DOHH2 (cell line): Measurements from ENCODE around the gene TMEM181.

Experiments
- H3F3A ChIP-seq: fragments of 200-600 bp; sonication (generic), shearing (Covaris generic); 2 replicates; pipeline ENCODE4 v1.6.0; 2016; ENCODE audit warnings: antibody characterized with exemption, mild to moderate bottlenecking; ENCODE audit not compliant: control insufficient read depth, insufficient read depth
- H3K27ac ChIP-seq: fragments of 200-600 bp; sonication (generic); 2 replicates; pipeline ENCODE4 v1.5.1; 2014; ENCODE audit warnings: low read depth, mild to moderate bottlenecking, low read length, moderate library complexity
- H3K27me3 ChIP-seq: fragments of 200-600 bp; sonication (generic); 2 replicates; pipeline ENCODE4 v1.6.1; 2014; ENCODE audit warnings: mild to moderate bottlenecking, low read length, mixed read lengths; ENCODE audit not compliant: control insufficient read depth
- H3K36me3 ChIP-seq: fragments of 200-600 bp; sonication (generic); 2 replicates; pipeline ENCODE4 v1.6.1; 2014; ENCODE audit warnings: mild to moderate bottlenecking, low read length, moderate library complexity, mixed read lengths; ENCODE audit not compliant: control insufficient read depth
- H3K4me1 ChIP-seq: fragments of 200-600 bp; sonication (generic); 2 replicates; pipeline ENCODE4 v1.6.1; 2014; ENCODE audit warnings: mild to moderate bottlenecking, low read length, mixed read lengths; ENCODE audit not compliant: control insufficient read depth
- H3K4me2 ChIP-seq: fragments of 200-600 bp; sonication (generic); 2 replicates; pipeline ENCODE4 v1.6.0; 2014; ENCODE audit warnings: mild to moderate bottlenecking, low read length, moderate library complexity
- H3K4me3 ChIP-seq: fragments of 200-600 bp; sonication (generic); 2 replicates; pipeline ENCODE4 v1.5.1; 2014; ENCODE audit warnings: mild to moderate bottlenecking, low read length, mixed read lengths
- H3K79me2 ChIP-seq: fragments of 200-600 bp; sonication (generic); 2 replicates; pipeline ENCODE4 v1.6.1; 2014; ENCODE audit warnings: mild to moderate bottlenecking, low read length, mixed read lengths; ENCODE audit not compliant: control insufficient read depth
- H3K9me2 ChIP-seq: fragments of 200-600 bp; sonication (generic); replicated peaks from 2 replicates; pipeline ENCODE4 v1.6.1; 2014; ENCODE audit warnings: mild to moderate bottlenecking, low read length, mixed read lengths; ENCODE audit not compliant: control insufficient read depth
- H3K9me3 ChIP-seq: fragments of 200-600 bp; sonication (generic); 2 replicates; pipeline ENCODE4 v1.6.1; 2014; ENCODE audit warnings: antibody characterized with exemption, low read length, mixed read lengths; ENCODE audit not compliant: control insufficient read depth, insufficient read depth
- H4K20me1 ChIP-seq: fragments of 200-600 bp; sonication (generic); 2 replicates; pipeline ENCODE4 v1.6.0; 2014; ENCODE audit warnings: low read depth, mild to moderate bottlenecking, antibody characterized with exemption, low read length, moderate library complexity; ENCODE audit not compliant: control insufficient read depth, insufficient read depth
- CTCF ChIP-seq: fragments of 200-600 bp; sonication (generic); IDR thresholded peaks from one replicate; pipeline ENCODE4 v1.5.1; 2014; ENCODE audit warnings: antibody characterized with exemption, mild to moderate bottlenecking, low read depth, low read length; ENCODE audit not compliant: poor library complexity, severe bottlenecking
- EZH2phosphoT487 ChIP-seq: fragments of 200-600 bp; sonication (generic); IDR thresholded peaks from 2 replicates; pipeline ENCODE4 v1.6.1; 2017; ENCODE audit warnings: borderline replicate concordance, mild to moderate bottlenecking, antibody characterized with exemption, low read length, moderate library complexity, mixed read lengths

The TMEM181 gene

GRCh38 chr6:158627168-158627939 lies 67.5 kb downstream of the TMEM181 start:
- H3K4me1 ChIP-seq, result no peaks in the 10 kb centered on the region
- H3K4me3 ChIP-seq, result no peak overlapping the region
- no peaks in the 10 kb centered on the region for H3K79me2 ChIP-seq
- H3K9me3 ChIP-seq, result no peaks in the 10 kb centered on the region
- no peaks in the 10 kb centered on the region for H4K20me1 ChIP-seq
- peaks cover 20% of the 10 kb centered on the region; the same call in 1 of the 2 replicates for H3K36me3 ChIP-seq
- no peaks in the 10 kb centered on the region for H3F3A ChIP-seq
- no peak overlapping the region for H3K27ac ChIP-seq
- H3K9me2 ChIP-seq, result no peaks in the 10 kb centered on the region
- TF ChIP-seq CTCF (no peak), EZH2phosphoT487 (no peak)
- H3K27me3 ChIP-seq, result no peaks in the 10 kb centered on the region
- H3K4me2 ChIP-seq, result no peak overlapping the region

DNA sequence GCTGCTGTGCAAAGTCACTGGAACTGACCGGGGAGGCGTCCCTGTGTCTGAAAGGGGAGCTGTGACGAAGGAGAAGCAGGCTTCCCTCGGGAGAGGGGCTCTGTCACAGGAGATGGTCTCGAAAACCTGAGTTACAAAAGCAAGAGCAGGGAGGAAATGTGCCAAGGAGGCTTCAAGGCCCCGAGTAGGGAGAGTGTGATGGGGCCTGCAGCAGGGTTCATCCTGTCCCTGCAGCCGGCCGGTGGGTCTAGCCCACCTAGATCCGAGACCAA lies 68.0 kb downstream of the TMEM181 start:
- Histone ChIP-seq H3K4me2 (no peak overlapping the region), H4K20me1 (no peaks in the 10 kb centered on the region), H3K36me3 (peaks cover 21% of the 10 kb centered on the region; the same call in 1 of the 2 replicates)

DNA sequence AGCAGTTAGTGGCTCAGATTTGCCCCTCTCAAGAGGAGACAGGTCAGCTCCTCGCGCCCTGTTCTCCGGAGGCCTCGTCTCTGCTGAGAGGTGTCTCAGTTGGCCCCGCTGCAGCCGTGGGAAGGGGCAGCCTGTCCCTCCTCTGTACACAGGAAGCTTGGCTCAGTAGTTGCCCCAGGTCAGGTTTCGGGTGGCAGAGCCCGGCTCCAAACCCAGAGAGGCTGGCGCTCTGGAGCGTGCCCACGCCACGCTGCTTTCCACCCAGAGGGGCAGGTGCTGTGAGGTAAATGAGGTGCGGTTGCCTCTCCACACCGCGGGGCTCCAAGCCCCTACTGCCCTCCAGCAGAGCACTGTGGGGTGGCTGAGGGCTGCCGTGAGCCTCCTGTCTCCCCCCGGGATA lies 68.7 kb downstream of the TMEM181 start:
- H3K4me1 ChIP-seq, result no peaks in the 10 kb centered on the region
- no peaks in the 10 kb centered on the region for H3K79me2 ChIP-seq
- no peaks in the 10 kb centered on the region for H4K20me1 ChIP-seq
- TF ChIP-seq CTCF (no peak), EZH2phosphoT487 (no peak)
- no peaks in the 10 kb centered on the region for H3K27me3 ChIP-seq
- H3K4me3 ChIP-seq, result no peak overlapping the region
- H3K27ac ChIP-seq, result no peak overlapping the region
- no peaks in the 10 kb centered on the region for H3F3A ChIP-seq
- no peaks in the 10 kb centered on the region for H3K9me2 ChIP-seq
- peaks cover 21% of the 10 kb centered on the region; the same call in 1 of the 2 replicates for H3K36me3 ChIP-seq
- no peaks in the 10 kb centered on the region for H3K9me3 ChIP-seq
- no peak overlapping the region for H3K4me2 ChIP-seq

More for the DNA sequence above, 68.0 kb downstream of the TMEM181 start:
- H3K4me1 ChIP-seq, result no peaks in the 10 kb centered on the region
- TF ChIP-seq EZH2phosphoT487 (no peak), CTCF (no peak)
- H3K9me2 ChIP-seq, result no peaks in the 10 kb centered on the region
- H3K27ac ChIP-seq, result no peak overlapping the region
- no peaks in the 10 kb centered on the region for H3K9me3 ChIP-seq
- no peaks in the 10 kb centered on the region for H3F3A ChIP-seq
- H3K4me3 ChIP-seq, result no peak overlapping the region
- H3K79me2 ChIP-seq, result no peaks in the 10 kb centered on the region
- no peaks in the 10 kb centered on the region for H3K27me3 ChIP-seq
